CD4-positive, alpha-beta T cell treated with Interleukin-10 for 1 hour (primary cell): ENCODE measurements around the gene TP53BP2.
"Not testable (repeated sequence)": the region's sequence is repeated elsewhere in the genome, so short reads cannot be mapped to it uniquely, and the experiment has no call there.

Experiments used
- DNase-seq: peaks from one replicate; pipeline ENCODE4 v3.0.0-alpha.2; 2020

Gene TP53BP2

GRCh38 chr1:223845810-223846682 is at the start of gene TP53BP2:
Gene TP53BP2, minus strand, starts transcription at chr1:223845947. Its CDS starts 267 bp downstream, at chr1:223845680.
- DNase-seq, result peak; percentile 92

- DNase-seq, result not testable (repeated sequence)
Observed at GRCh38 chr1:223890494-223890893, 44.7 kb upstream of the TP53BP2 start.

- DNase-seq, result not testable (repeated sequence)
Observed at GRCh38 chr1:223889319-223889718, 43.6 kb upstream of the TP53BP2 start.

- DNase-seq, result no peak
Observed at GRCh38 chr1:223887747-223888418, 42.1 kb upstream of the TP53BP2 start.

GRCh38 chr1:223886516-223886921 is 40.8 kb upstream of the TP53BP2 start:
- DNase-seq, result no peak

GRCh38 chr1:223885614-223886013 is 39.9 kb upstream of the TP53BP2 start:
- no peak for DNase-seq

- DNase-seq, result no peak
Observed at GRCh38 chr1:223878598-223879325, 33.0 kb upstream of the TP53BP2 start.

GRCh38 chr1:223877804-223878203 is 32.1 kb upstream of the TP53BP2 start:
- no peak for DNase-seq

GRCh38 chr1:223876590-223876989 is 30.8 kb upstream of the TP53BP2 start:
- DNase-seq, result no peak

GRCh38 chr1:223873044-223873443 is 27.3 kb upstream of the TP53BP2 start:
- no peak for DNase-seq

GRCh38 chr1:223872308-223872901 is 26.7 kb upstream of the TP53BP2 start:
- no peak for DNase-seq

- DNase-seq, result no peak
Observed at GRCh38 chr1:223870617-223871574, 25.1 kb upstream of the TP53BP2 start.

GRCh38 chr1:223864599-223865368 is 19.0 kb upstream of the TP53BP2 start:
- not testable (repeated sequence) for DNase-seq

GRCh38 chr1:223864084-223864483 is 18.3 kb upstream of the TP53BP2 start:
- no peak for DNase-seq

GRCh38 chr1:223861904-223862303 is 16.2 kb upstream of the TP53BP2 start:
- no peak for DNase-seq

- no peak for DNase-seq
Observed at GRCh38 chr1:223860051-223860622, 14.4 kb upstream of the TP53BP2 start.

GRCh38 chr1:223859058-223859457 is 13.3 kb upstream of the TP53BP2 start:
- DNase-seq, result no peak

GRCh38 chr1:223856386-223856785 is 10.6 kb upstream of the TP53BP2 start:
- DNase-seq, result no peak

- no peak for DNase-seq
Observed at GRCh38 chr1:223853748-223854147, 8.0 kb upstream of the TP53BP2 start.

- no peak for DNase-seq
Observed at GRCh38 chr1:223853275-223853674, 7.5 kb upstream of the TP53BP2 start.

GRCh38 chr1:223852337-223852736 is 6.6 kb upstream of the TP53BP2 start:
- DNase-seq, result no peak
